BJ (cell line): ENCODE results near the gene DDR2. TPM values are rescaled to one million over a fixed set of nuclear protein-coding genes. Genes with fewer than 3 reads are reported as not detected.
"Not testable (repeated sequence)": the region's sequence is repeated elsewhere in the genome, so short reads cannot be mapped to it uniquely, and the experiment has no call there.

Experiments
- CTCF ChIA-PET: fragments of 350-600 bp; formaldehyde crosslinking; extraction: SDS; loops from one replicate; lab custom pipeline; 2021; ENCODE audit warnings: antibody characterized with exemption, inconsistent platforms; lab: Yijun Ruan, JAX
- POLR2A ChIA-PET: fragments of 300-600 bp; sonication (Branson Sonifier 250); formaldehyde crosslinking; extraction: SDS; loops from one replicate; lab custom pipeline; 2021; ENCODE audit warnings: antibody characterized with exemption; lab: Charles Lee
- DNase-seq: peaks from one replicate; pipeline ENCODE4 v3.0.0-alpha.2; 2011; ENCODE audit warnings: low read depth
- H3K27me3 ChIP-seq: 2 replicates; pipeline ENCODE4 v1.6.0; 2011; ENCODE audit warnings: low read length; ENCODE audit not compliant: control insufficient read depth, insufficient read depth
- H3K36me3 ChIP-seq: 2 replicates; pipeline ENCODE4 v1.5.1; 2011; ENCODE audit warnings: low read length; ENCODE audit not compliant: control insufficient read depth, insufficient read depth
- H3K4me3 ChIP-seq: 2 replicates; pipeline ENCODE4 v1.5.1; 2011; ENCODE audit warnings: low read depth, mild to moderate bottlenecking, control low read depth, low read length
- CTCF ChIP-seq: IDR thresholded peaks from 2 replicates; pipeline ENCODE4 v1.5.1; 2011; ENCODE audit warnings: low read depth, mild to moderate bottlenecking, control low read depth, inconsistent platforms, low read length, moderate library complexity; ENCODE audit not compliant: insufficient read depth
- polyA plus RNA-seq: library from polyadenylated mRNA; depleted of rRNA; stranded (reverse); fragments of >200 nt; gene quantifications from 2 replicates; pipeline ENCODE4 v1.2.3, GENCODE V29; 2011

DDR2 gene
- polyA plus RNA-seq, 1 experiment, result 282 TPM

- no peaks in the 10 kb centered on the region for H3K27me3 ChIP-seq
- no peak for TF ChIP-seq CTCF
- ChIA-PET CTCF (no interaction called here), POLR2A (no interaction called here)
- no peak for DNase-seq
- H3K36me3 ChIP-seq, result peaks cover 19% of the 10 kb centered on the region
- H3K4me3 ChIP-seq, result no peak overlapping the region
These were observed 133.5 kb downstream of the DDR2 start for GRCh38 chr1:162765788-162766187.

GRCh38 chr1:162772571-162773154, 140.4 kb downstream of the DDR2 start:
- CTCF ChIA-PET, result no interaction called here
- POLR2A ChIA-PET, result interaction anchor here (0.6 kb wide), 1 partner anchor 141 kb away, joined by 10 read pairs; no protein-coding TSS in a partner anchor
- Histone ChIP-seq H3K27me3 (no peaks in the 10 kb centered on the region), H3K36me3 (peaks cover 22% of the 10 kb centered on the region), H3K4me3 (no peak overlapping the region)
- DNase-seq, result no peak
- no peak for TF ChIP-seq CTCF

GRCh38 chr1:162774007-162774406, 141.7 kb downstream of the DDR2 start:
- H3K36me3 ChIP-seq, result peaks cover 24% of the 10 kb centered on the region

GRCh38 chr1:162779043-162779442, 146.8 kb downstream of the DDR2 start:
- H3K27me3 ChIP-seq, result no peaks in the 10 kb centered on the region
- ChIA-PET POLR2A (no interaction called here), CTCF (interaction anchor here (0.7 to 1.6 kb wide), 5 partner anchors 8 to 184 kb away, joined by 3 to 5 read pairs (median 3); no protein-coding TSS in a partner anchor)
- no peak for TF ChIP-seq CTCF
- no peak for DNase-seq
- H3K4me3 ChIP-seq, result no peak overlapping the region
- H3K36me3 ChIP-seq, result peaks cover 17% of the 10 kb centered on the region

More at GRCh38 chr1:162774007-162774406, 141.7 kb downstream of the DDR2 start:
- Histone ChIP-seq H3K4me3 (no peak overlapping the region), H3K27me3 (no peaks in the 10 kb centered on the region)
- CTCF ChIA-PET, result no interaction called here
- no peak for DNase-seq
- TF ChIP-seq CTCF, result no peak
- POLR2A ChIA-PET, result no interaction called here

GRCh38 chr1:162782671-162783070, 150.4 kb downstream of the DDR2 start:
- Histone ChIP-seq H3K4me3 (no peak overlapping the region), H3K36me3 (peaks cover 12% of the 10 kb centered on the region), H3K27me3 (no peaks in the 10 kb centered on the region)
- ChIA-PET POLR2A (no interaction called here), CTCF (no interaction called here)
- no peak for DNase-seq
- TF ChIP-seq CTCF, result no peak

GRCh38 chr1:162784926-162785325, 152.7 kb downstream of the DDR2 start:
- H3K27me3 ChIP-seq, H3K4me3 ChIP-seq, POLR2A ChIA-PET, CTCF ChIA-PET, H3K36me3 ChIP-seq, DNase-seq: not testable (repeated sequence)

- not testable (repeated sequence) for H3K4me3 ChIP-seq
These were observed 156.5 kb downstream of the DDR2 start for GRCh38 chr1:162788783-162789182.

GRCh38 chr1:162790303-162790984, 158.2 kb downstream of the DDR2 start, which contains the start of gene HSD17B7:
TSS of gene HSD17B7 (plus strand) at chr1:162790702. CDS start at chr1:162790801, 99 bp downstream.
- POLR2A ChIA-PET, H3K36me3 ChIP-seq, DNase-seq, CTCF ChIA-PET, H3K27me3 ChIP-seq: not testable (repeated sequence)
- H3K4me3 ChIP-seq, result peak within 1 kb of the TSS; percentile 53

More at GRCh38 chr1:162788783-162789182, 156.5 kb downstream of the DDR2 start:
- CTCF ChIA-PET, H3K36me3 ChIP-seq, DNase-seq, POLR2A ChIA-PET, H3K27me3 ChIP-seq: not testable (repeated sequence)
